ENCODE results near the gene FAAP24. TPM values are rescaled to one million over a fixed set of nuclear protein-coding genes. Genes with fewer than 3 reads are reported as not detected.
A peak's percentile ranks its signal among the peaks of the same experiment; 100 is the strongest.
"Not testable (repeated sequence)": the region's sequence is repeated elsewhere in the genome, so short reads cannot be mapped to it uniquely, and the experiment has no call there.

Gene FAAP24
- total RNA-seq, 2 donors from 2014 or later = 4.3 to 8.3 TPM

DNA sequence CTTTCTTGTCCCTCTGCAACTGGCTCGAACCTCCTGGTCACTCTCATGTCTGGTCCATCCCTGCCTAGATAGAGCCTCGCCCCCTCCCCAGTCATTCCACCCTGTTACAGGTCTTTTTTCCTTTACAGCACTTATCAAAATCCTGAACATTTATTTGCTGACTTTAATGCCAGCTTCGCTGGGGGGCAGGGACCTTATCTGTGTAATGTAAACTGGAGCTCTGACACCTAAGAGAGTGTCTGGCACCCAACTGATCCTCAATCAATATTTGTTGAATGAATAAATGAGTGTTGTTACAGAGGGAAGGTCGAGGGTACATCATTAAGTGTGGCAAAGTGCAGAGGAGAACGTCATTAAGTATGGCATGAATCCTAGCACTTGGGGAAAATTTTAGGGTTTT lies 16.7 kb downstream of the FAAP24 start:
- Histone ChIP-seq H3K27me3 (replicated peaks; ENCODE audit: insufficient read depth) (no peaks in the 10 kb centered on the region), H3K4me3 (no peak overlapping the region), H3K4me1 (replicated peaks) (no peaks in the 10 kb centered on the region), H3K27ac (no peak overlapping the region), H3K36me3 (peaks cover 0 to under 1% of the 10 kb centered on the region in 2 donors), H3K9me3 (no peaks in the 10 kb centered on the region)
- 72% methylated on average over 5 of the region's 5 CpGs for WGBS
- TF ChIP-seq POLR2AphosphoS5 (IDR thresholded peaks at IDR 0.05) (no peak), POLR2A (IDR thresholded peaks at IDR 0.05) (no peak)
- TF ChIP-seq, protein P1, sequence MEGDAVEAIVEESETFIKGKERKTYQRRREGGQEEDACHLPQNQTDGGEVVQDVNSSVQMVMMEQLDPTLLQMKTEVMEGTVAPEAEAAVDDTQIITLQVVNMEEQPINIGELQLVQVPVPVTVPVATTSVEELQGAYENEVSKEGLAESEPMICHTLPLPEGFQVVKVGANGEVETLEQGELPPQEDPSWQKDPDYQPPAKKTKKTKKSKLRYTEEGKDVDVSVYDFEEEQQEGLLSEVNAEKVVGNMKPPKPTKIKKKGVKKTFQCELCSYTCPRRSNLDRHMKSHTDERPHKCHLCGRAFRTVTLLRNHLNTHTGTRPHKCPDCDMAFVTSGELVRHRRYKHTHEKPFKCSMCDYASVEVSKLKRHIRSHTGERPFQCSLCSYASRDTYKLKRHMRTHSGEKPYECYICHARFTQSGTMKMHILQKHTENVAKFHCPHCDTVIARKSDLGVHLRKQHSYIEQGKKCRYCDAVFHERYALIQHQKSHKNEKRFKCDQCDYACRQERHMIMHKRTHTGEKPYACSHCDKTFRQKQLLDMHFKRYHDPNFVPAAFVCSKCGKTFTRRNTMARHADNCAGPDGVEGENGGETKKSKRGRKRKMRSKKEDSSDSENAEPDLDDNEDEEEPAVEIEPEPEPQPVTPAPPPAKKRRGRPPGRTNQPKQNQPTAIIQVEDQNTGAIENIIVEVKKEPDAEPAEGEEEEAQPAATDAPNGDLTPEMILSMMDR (IDR thresholded peaks at IDR 0.05) = no peak
- DNase-seq (ENCODE audit: low spot score) = no peak
- intact Hi-C loops (cut with DNase I) = no loop called here

DNA sequence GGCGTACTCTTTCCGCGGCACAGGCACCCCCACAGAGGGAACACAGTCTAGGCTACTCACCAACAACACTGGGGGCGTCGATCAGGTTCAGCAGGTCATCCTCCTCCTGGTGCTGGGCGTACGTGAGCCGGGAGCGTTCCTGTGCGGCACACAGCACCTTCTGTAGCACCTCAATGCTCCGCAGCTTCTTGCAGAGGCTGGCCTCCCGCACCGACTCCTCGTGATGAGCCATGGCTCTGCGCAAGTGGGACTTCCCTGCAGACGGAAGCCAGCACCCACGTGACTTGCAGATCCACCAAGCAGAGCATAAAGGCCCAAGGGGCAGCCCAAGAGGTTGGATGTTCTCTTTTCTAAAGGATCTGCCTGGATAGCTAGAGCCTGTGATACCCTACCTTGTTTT lies 23.9 kb downstream of the FAAP24 start:
- H3K4me3 ChIP-seq; DNase-seq (ENCODE audit: low spot score); H3K27me3 ChIP-seq (replicated peaks; ENCODE audit: insufficient read depth); H3K4me1 ChIP-seq (replicated peaks); H3K36me3 ChIP-seq; H3K27ac ChIP-seq; H3K9me3 ChIP-seq; intact Hi-C loops (cut with DNase I): not testable (repeated sequence)
- 89% methylated on average over 16 of the region's 17 CpGs for WGBS

DNA sequence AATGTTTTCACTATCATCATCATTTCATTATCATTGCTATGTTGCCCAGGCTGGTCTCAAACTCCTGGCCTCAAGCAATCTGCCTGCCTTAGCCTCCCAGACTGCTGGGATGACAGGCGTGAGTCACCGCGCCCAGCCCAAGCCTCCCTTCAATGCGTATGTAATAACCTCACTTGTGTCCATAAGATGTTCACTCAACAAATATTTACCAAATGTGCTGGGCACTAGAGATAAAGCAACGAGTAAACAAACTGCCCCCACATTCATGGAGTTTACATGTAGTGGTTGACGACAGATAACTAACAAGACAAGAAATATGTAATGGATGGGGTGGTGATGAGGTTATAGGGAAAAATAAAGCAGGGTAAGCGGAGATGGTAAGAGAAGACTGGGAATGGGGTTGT lies 25.0 kb downstream of the FAAP24 start:
- 57% methylated on average over 7 of the region's 7 CpGs for WGBS
- H3K27ac ChIP-seq = peak overlapping the region in 1 of 2 donors; percentile 62
- DNase-seq (ENCODE audit: low spot score) = peak; percentile 56
- H3K36me3 ChIP-seq; H3K4me3 ChIP-seq; H3K4me1 ChIP-seq (replicated peaks); H3K27me3 ChIP-seq (replicated peaks; ENCODE audit: insufficient read depth); H3K9me3 ChIP-seq; intact Hi-C loops (cut with DNase I): not testable (repeated sequence)
- peak; percentile 47 for TF ChIP-seq POLR2AphosphoS5 (IDR thresholded peaks at IDR 0.05)

DNA sequence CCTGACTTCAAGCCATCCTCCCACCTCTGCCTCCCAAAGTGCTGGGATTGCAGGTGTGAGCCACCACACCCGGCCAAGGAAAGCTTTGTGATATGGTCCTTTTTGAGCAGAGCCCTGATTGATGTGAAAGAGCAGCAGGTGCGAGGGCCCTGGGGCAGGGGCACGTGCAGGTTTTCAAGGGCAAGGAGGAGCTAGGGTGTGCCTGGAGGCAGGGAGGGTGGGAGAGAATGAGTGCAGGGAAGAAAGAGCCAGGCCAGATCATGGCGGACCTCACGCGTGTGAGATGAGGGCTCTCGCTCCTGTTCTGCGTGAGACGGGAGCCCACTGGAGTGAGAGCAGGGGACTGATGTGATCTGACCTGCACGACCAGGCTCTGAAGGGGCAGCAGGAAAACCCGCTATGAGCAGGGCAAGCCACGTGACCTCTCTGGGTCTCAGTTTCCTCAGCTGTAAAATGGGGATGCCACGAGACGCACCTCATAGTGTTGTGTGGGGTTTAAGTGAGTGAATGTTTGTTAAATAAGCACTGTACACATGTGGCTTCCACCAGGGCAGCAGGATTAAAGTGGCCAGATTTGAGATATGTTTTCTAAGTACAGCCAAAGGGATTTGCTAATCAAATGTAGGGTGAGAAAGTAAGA lies 25.8 kb downstream of the FAAP24 start:
- no peaks in the 10 kb centered on the region for H3K9me3 ChIP-seq

DNA sequence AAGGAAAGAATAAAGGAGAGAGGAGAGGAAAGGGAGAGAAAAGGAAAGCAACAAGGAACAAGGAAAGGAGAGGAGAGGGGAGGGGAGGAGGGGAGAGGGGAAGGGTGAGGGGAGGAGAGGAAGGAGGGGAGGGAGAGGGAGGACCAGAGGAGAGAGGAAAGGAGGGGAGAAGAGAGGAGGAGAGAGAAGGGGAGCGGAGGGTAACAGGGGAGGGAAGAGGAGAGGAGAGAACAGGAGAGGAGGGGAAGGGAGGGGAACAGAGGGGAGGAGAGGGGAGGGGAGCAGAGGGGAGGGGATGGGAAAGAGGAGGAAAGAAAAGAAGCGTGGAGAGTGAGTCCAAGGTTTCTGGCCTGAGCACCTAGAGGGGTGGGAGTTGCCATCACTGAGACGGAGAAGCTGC lies 26.7 kb downstream of the FAAP24 start:
- Histone ChIP-seq H3K36me3 (peaks cover 0 to 4% of the 10 kb centered on the region in 2 donors), H3K4me1 (replicated peaks) (no peaks in the 10 kb centered on the region), H3K27me3 (replicated peaks; ENCODE audit: insufficient read depth) (no peaks in the 10 kb centered on the region), H3K4me3 (no peak overlapping the region), H3K27ac (peak overlapping the region in 1 of 2 donors; percentile 62), H3K9me3 (no peaks in the 10 kb centered on the region)
- WGBS = 70% methylated on average over 3 of the region's 3 CpGs
- TF ChIP-seq, protein P1 (IDR thresholded peaks at IDR 0.05) = no peak
- TF ChIP-seq POLR2A (IDR thresholded peaks at IDR 0.05) (no peak), POLR2AphosphoS5 (IDR thresholded peaks at IDR 0.05) (no peak)
- intact Hi-C loops (cut with DNase I) = no loop called here
- DNase-seq (ENCODE audit: low spot score) = no peak

More for the DNA sequence above, 25.8 kb downstream of the FAAP24 start:
- no peaks in the 10 kb centered on the region for H3K27me3 ChIP-seq (replicated peaks; ENCODE audit: insufficient read depth)
- TF ChIP-seq, protein P1 (IDR thresholded peaks at IDR 0.05) = no peak
- H3K36me3 ChIP-seq = peaks cover 0 to 5% of the 10 kb centered on the region in 2 donors
- H3K4me1 ChIP-seq (replicated peaks) = no peaks in the 10 kb centered on the region
- intact Hi-C loops (cut with DNase I) = no loop called here
- H3K4me3 ChIP-seq = no peak overlapping the region
- peak overlapping the region; percentile 36 to 62 for H3K27ac ChIP-seq
- no peak for DNase-seq (ENCODE audit: low spot score)
- 87% methylated on average over 14 of the region's 14 CpGs for WGBS

DNA sequence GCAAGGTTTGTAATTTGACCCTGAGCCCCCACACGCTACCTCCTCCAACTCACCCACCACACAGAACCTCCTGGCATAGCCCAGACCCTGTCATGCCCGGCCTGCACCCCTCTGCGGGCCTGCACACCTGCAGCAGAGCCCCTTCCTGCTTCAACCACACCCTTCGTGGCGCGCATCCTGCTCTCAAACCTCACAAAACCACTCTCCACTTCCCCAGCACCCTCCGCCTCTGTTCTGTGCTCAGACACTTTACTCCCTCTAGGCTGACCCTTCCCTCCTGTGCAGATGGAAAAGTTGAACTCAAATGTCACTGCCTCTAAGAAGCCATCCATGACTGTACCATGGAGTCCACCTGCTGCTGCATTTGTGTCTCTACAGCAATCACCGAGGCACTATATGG lies 28.5 kb downstream of the FAAP24 start:
- Histone ChIP-seq H3K4me3 (no peak overlapping the region), H3K9me3 (no peaks in the 10 kb centered on the region), H3K4me1 (replicated peaks) (no peaks in the 10 kb centered on the region), H3K27me3 (replicated peaks; ENCODE audit: insufficient read depth) (no peaks in the 10 kb centered on the region), H3K27ac (peak overlapping the region in 1 of 2 donors; percentile 33), H3K36me3 (no peaks in the 10 kb centered on the region)
- WGBS = 87% methylated on average over 8 of the region's 8 CpGs
- no peak for DNase-seq (ENCODE audit: low spot score)
- intact Hi-C loops (cut with DNase I) = no loop called here
- no peak for TF ChIP-seq POLR2A (IDR thresholded peaks at IDR 0.05)
- TF ChIP-seq, protein P1 (IDR thresholded peaks at IDR 0.05) = no peak
- no peak for TF ChIP-seq POLR2AphosphoS5 (IDR thresholded peaks at IDR 0.05)
